Activated naive CD8-positive, alpha-beta T cell (primary cell): ENCODE measurements around the gene NPW.

Source experiments
- H3K27ac Mint-ChIP-seq: one replicate; pipeline ENCODE4 v1.8.0; 2021; ENCODE audit warnings: mixed read lengths
- H3K27me3 Mint-ChIP-seq: one replicate; pipeline ENCODE4 v1.8.0; 2021; ENCODE audit warnings: mixed read lengths
- H3K36me3 Mint-ChIP-seq: one replicate; pipeline ENCODE4 v1.8.0; 2021; ENCODE audit warnings: mixed read lengths
- H3K4me1 Mint-ChIP-seq: one replicate; pipeline ENCODE4 v1.8.0; 2021; ENCODE audit warnings: low read depth, mixed read lengths
- H3K4me3 Mint-ChIP-seq: one replicate; pipeline ENCODE4 v1.8.0; 2021; ENCODE audit warnings: mild to moderate bottlenecking, mixed read lengths
- H3K9me3 Mint-ChIP-seq: one replicate; pipeline ENCODE4 v1.8.0; 2021; ENCODE audit warnings: low read depth, mixed read lengths

The NPW gene

GRCh38 chr16:1991948-1992703 is 27.5 kb upstream of the NPW start:
- H3K27ac Mint-ChIP-seq = no peak overlapping the region
- H3K4me3 Mint-ChIP-seq = peak overlapping the region; percentile 27
- peaks cover 19% of the 10 kb centered on the region for H3K4me1 Mint-ChIP-seq

GRCh38 chr16:1992704-1993317 is 26.8 kb upstream of the NPW start:
- H3K27me3 Mint-ChIP-seq = peaks cover 5% of the 10 kb centered on the region
- H3K4me3 Mint-ChIP-seq = no peak overlapping the region
- no peak overlapping the region for H3K27ac Mint-ChIP-seq
- H3K9me3 Mint-ChIP-seq = no peaks in the 10 kb centered on the region
- peaks cover 2% of the 10 kb centered on the region for H3K36me3 Mint-ChIP-seq
- peaks cover 19% of the 10 kb centered on the region for H3K4me1 Mint-ChIP-seq

More at GRCh38 chr16:1991948-1992703, 27.5 kb upstream of the NPW start:
- Mint-ChIP-seq H3K9me3 (no peaks in the 10 kb centered on the region), H3K27me3 (peaks cover 5% of the 10 kb centered on the region), H3K36me3 (no peaks in the 10 kb centered on the region)

GRCh38 chr16:1993731-1994131 is 25.9 kb upstream of the NPW start:
- H3K27ac Mint-ChIP-seq = peak overlapping the region; percentile 8
- peaks cover 2% of the 10 kb centered on the region for H3K36me3 Mint-ChIP-seq
- H3K4me1 Mint-ChIP-seq = peaks cover 18% of the 10 kb centered on the region
- no peak overlapping the region for H3K4me3 Mint-ChIP-seq
- peaks cover 3% of the 10 kb centered on the region for H3K27me3 Mint-ChIP-seq
- H3K9me3 Mint-ChIP-seq = no peaks in the 10 kb centered on the region

- H3K36me3 Mint-ChIP-seq = peaks cover 4% of the 10 kb centered on the region
- H3K4me3 Mint-ChIP-seq = no peak overlapping the region
- H3K9me3 Mint-ChIP-seq = no peaks in the 10 kb centered on the region
- no peaks in the 10 kb centered on the region for H3K27me3 Mint-ChIP-seq
- peaks cover 8% of the 10 kb centered on the region for H3K4me1 Mint-ChIP-seq
- no peak overlapping the region for H3K27ac Mint-ChIP-seq
These were observed 21.9 kb upstream of the NPW start for GRCh38 chr16:1997494-1998359.

- Mint-ChIP-seq H3K27me3 (no peaks in the 10 kb centered on the region), H3K4me3 (no peak overlapping the region), H3K36me3 (peaks cover 4% of the 10 kb centered on the region), H3K27ac (no peak overlapping the region), H3K4me1 (peaks cover 8% of the 10 kb centered on the region), H3K9me3 (no peaks in the 10 kb centered on the region)
These were observed 21.2 kb upstream of the NPW start for GRCh38 chr16:1998360-1998835.

GRCh38 chr16:1998852-1999801 is 20.5 kb upstream of the NPW start:
- peaks cover 4% of the 10 kb centered on the region for H3K36me3 Mint-ChIP-seq
- no peak overlapping the region for H3K4me3 Mint-ChIP-seq
- H3K27me3 Mint-ChIP-seq = no peaks in the 10 kb centered on the region
- H3K9me3 Mint-ChIP-seq = no peaks in the 10 kb centered on the region
- peaks cover 4% of the 10 kb centered on the region for H3K4me1 Mint-ChIP-seq
- no peak overlapping the region for H3K27ac Mint-ChIP-seq

- Mint-ChIP-seq H3K4me3 (no peak overlapping the region), H3K27ac (no peak overlapping the region), H3K4me1 (peaks cover 7% of the 10 kb centered on the region), H3K36me3 (peaks cover 4% of the 10 kb centered on the region), H3K27me3 (no peaks in the 10 kb centered on the region), H3K9me3 (no peaks in the 10 kb centered on the region)
These were observed 19.6 kb upstream of the NPW start for GRCh38 chr16:1999866-2000514.

GRCh38 chr16:2001035-2001434 is 18.6 kb upstream of the NPW start:
- no peaks in the 10 kb centered on the region for H3K9me3 Mint-ChIP-seq
- no peak overlapping the region for H3K4me3 Mint-ChIP-seq
- no peaks in the 10 kb centered on the region for H3K27me3 Mint-ChIP-seq
- no peak overlapping the region for H3K27ac Mint-ChIP-seq
- peaks cover 13% of the 10 kb centered on the region for H3K4me1 Mint-ChIP-seq
- H3K36me3 Mint-ChIP-seq = peaks cover 4% of the 10 kb centered on the region

GRCh38 chr16:2001456-2002355 is 17.9 kb upstream of the NPW start:
- H3K9me3 Mint-ChIP-seq = no peaks in the 10 kb centered on the region
- peaks cover 4% of the 10 kb centered on the region for H3K36me3 Mint-ChIP-seq
- no peak overlapping the region for H3K4me3 Mint-ChIP-seq
- no peaks in the 10 kb centered on the region for H3K27me3 Mint-ChIP-seq
- peaks cover 16% of the 10 kb centered on the region for H3K4me1 Mint-ChIP-seq
- H3K27ac Mint-ChIP-seq = no peak overlapping the region

- no peak overlapping the region for H3K27ac Mint-ChIP-seq
- no peaks in the 10 kb centered on the region for H3K9me3 Mint-ChIP-seq
- peaks cover 2% of the 10 kb centered on the region for H3K36me3 Mint-ChIP-seq
- H3K4me3 Mint-ChIP-seq = no peak overlapping the region
- H3K4me1 Mint-ChIP-seq = peaks cover 22% of the 10 kb centered on the region
- H3K27me3 Mint-ChIP-seq = no peaks in the 10 kb centered on the region
These were observed 17.0 kb upstream of the NPW start for GRCh38 chr16:2002406-2003230.

- Mint-ChIP-seq H3K27me3 (no peaks in the 10 kb centered on the region), H3K4me3 (no peak overlapping the region), H3K9me3 (no peaks in the 10 kb centered on the region), H3K36me3 (peaks cover 3% of the 10 kb centered on the region), H3K4me1 (peaks cover 28% of the 10 kb centered on the region), H3K27ac (no peak overlapping the region)
These were observed 16.3 kb upstream of the NPW start for GRCh38 chr16:2003231-2003826.
